ENCODE results near the gene ZNF3. TPM values are rescaled to one million over a fixed set of nuclear protein-coding genes. Genes with fewer than 3 reads are reported as not detected.

Gene ZNF3
- total RNA-seq, 1 experiment from 2014 or later = 32.5 TPM

DNA sequence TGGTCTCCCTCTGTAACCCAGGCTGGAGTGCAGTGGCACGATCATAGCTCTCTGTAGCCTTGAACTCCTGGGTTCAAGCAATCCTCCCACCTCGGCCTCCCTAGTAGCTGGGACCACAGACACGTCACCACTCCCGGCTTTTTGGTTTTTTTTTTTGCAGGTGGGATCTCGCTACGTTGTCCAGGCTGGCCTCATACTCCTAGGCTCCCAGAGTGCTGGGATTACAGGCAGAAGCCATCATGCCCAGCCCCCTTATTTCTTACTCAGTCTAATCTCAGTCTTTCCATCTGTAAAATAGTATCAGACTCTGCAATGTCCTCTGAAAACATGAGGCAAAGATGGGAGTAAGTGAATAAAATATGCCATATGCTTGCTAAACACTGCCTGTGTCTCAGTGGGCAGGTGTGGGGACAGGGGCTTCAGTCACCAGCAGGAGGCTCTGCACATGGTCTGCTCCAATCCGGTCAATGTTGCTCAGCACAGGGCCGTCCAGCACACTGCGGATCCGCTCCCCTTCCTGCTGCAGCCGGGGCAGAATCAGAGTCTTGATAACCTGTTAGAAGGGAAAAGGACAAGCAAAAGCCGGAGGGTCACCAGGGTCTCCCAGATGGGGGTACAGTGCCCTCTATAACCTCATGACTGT lies 28.1 kb upstream of the ZNF3 start:
- no peak for DNase-seq (ENCODE audit: low spot score)

GRCh38 chr7:100107890-100108289 lies 26.4 kb upstream of the ZNF3 start:
- DNase-seq (ENCODE audit: low spot score) = no peak

DNA sequence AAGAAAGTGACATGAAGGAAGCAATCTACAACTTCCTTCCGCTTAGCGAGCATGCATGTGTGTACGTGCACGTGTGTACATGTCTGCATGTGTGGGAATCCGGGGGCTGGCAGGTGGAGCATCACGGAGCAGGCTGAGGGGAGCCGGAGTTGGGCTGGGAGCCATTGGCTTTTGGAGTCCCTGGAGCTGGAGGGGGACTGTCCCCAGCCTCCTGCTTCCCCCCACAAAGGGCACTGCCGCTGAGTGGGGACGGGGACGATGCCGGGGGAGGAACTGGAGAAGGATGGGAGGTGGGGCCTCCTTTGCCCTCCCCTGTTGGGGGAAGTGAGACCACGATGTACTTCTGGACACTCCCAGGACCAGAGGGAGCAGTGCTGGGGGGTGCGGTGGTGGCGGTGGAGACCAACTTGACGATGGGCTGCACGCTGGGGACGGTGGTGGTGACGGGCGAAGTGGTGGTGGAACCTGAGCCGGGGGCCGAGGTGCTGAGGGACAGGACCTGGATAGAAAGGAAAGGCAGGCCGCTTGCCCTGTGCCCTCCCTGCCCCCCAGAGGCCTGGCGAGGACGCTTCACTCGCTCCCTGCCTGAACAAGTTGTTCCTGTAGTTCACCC lies 25.7 kb upstream of the ZNF3 start:
- DNase-seq (ENCODE audit: low spot score) = no peak

- no peak for DNase-seq (ENCODE audit: low spot score)
Measured at GRCh38 chr7:100106633-100107032, 25.1 kb upstream of the ZNF3 start.

- DNase-seq (ENCODE audit: low spot score) = no peak
Measured at GRCh38 chr7:100105534-100105933, 24.0 kb upstream of the ZNF3 start.

- DNase-seq (ENCODE audit: low spot score) = no peak
Measured at GRCh38 chr7:100102950-100103840, 21.7 kb upstream of the ZNF3 start.

GRCh38 chr7:100101016-100101862 lies 19.7 kb upstream of the ZNF3 start, which contains the start of the genes AP4M1 and MCM7:
Gene AP4M1 (plus strand): TSS chr7:100101643. CDS start chr7:100101715, 72 bp downstream.
Gene MCM7 (minus strand): TSS chr7:100101397. CDS start chr7:100101294, 103 bp downstream.
- DNase-seq (ENCODE audit: low spot score) = peak; percentile 99

GRCh38 chr7:100100420-100101015 lies 19.0 kb upstream of the ZNF3 start:
- DNase-seq (ENCODE audit: low spot score) = peak; percentile 95

DNA sequence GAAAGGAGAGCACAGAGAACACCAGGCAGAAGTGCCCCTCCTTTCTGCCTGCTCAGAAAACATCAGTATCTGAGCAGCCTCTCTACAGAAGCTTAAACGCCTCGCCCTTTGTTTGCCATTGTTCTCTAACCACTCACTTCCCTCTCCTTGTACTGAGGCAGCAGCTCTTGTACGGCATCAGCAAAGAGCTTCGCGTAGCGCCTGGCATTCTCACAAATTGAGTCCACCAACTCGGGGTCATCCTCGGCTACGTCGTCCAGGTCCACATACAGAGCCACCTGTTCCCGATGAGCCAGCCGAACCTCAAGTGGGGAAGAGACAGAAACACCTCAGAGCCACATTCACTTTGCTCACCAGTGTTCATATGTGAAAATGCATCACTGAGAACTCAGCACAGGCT lies 17.9 kb upstream of the ZNF3 start:
- DNase-seq (ENCODE audit: low spot score) = no peak

GRCh38 chr7:100098913-100099312 lies 17.4 kb upstream of the ZNF3 start:
- DNase-seq (ENCODE audit: low spot score) = no peak

DNA sequence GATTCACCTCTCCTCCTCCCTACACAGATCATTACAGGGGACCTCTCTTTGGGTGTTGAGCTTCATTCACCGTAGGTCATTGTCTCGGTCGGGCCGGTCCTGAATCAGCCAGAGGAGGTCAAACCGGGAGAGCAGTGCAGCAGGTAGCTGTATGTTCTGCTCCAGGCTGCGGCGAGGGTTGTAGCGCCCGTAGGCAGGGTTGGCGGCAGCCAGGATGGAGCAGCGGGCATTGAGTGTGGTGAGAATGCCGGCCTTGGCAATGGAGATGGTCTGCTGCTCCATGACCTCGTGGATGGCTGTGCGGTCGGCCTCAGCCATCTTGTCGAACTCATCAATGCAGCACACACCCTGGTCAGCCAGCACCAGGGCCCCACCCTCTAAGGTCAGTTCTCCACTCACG lies 14.2 kb upstream of the ZNF3 start:
- DNase-seq (ENCODE audit: low spot score) = no peak

GRCh38 chr7:100095289-100095688 lies 13.8 kb upstream of the ZNF3 start:
- no peak for DNase-seq (ENCODE audit: low spot score)

- no peak for DNase-seq (ENCODE audit: low spot score)
Measured at GRCh38 chr7:100093925-100094486, 12.5 kb upstream of the ZNF3 start.

GRCh38 chr7:100093498-100093897 lies 12.0 kb upstream of the ZNF3 start:
- no peak for DNase-seq (ENCODE audit: low spot score)

- DNase-seq (ENCODE audit: low spot score) = no peak
Measured at GRCh38 chr7:100093054-100093453, 11.5 kb upstream of the ZNF3 start.

DNA sequence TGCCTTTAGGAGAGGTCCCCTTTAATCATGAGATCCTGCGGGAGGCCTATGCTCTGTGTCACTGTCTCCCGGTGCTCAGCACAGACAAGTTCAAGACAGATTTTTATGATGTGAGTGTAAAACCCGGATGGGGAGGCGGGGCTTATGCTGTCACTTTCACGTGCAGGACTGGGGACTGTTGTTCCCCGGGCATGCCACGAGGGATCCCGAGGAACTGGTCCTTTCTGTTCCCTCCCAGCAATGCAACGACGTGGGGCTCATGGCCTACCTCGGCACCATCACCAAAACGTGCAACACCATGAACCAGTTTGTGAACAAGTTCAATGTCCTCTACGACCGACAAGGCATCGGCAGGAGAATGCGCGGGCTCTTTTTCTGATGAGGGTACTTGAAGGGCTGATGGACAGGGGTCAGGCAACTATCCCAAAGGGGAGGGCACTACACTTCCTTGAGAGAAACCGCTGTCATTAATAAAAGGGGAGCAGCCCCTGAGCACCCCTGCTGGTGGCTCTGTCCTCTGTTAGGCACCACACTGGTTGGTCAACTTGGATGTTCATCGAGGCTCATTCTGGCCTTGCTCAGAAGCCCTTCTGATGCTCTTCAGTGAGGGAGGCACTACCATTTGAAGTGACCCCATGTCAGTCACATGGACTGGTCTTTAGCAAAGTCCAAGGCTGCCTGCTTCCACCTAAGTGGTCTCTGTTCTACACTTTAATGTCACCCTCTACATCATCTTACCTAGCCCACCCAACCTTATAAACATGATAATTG lies 10.1 kb upstream of the ZNF3 start:
- DNase-seq (ENCODE audit: low spot score) = no peak

- DNase-seq (ENCODE audit: low spot score) = no peak
Measured at GRCh38 chr7:100090527-100091410, 9.2 kb upstream of the ZNF3 start.

GRCh38 chr7:100089458-100090196 lies 8.1 kb upstream of the ZNF3 start:
- no peak for DNase-seq (ENCODE audit: low spot score)
